Epithelial cell of prostate (primary cell): ENCODE measurements around the gene BEX3.

Experiments used
- DNase-seq: peaks from one replicate; pipeline ENCODE4 v3.0.0-alpha.2; 2011; ENCODE audit warnings: low read depth, low spot score
- H3K27ac ChIP-seq: fragments of 450-650 bp; 2 replicates; pipeline ENCODE4 v1.5.1; 2017; ENCODE audit warnings: mild to moderate bottlenecking

Gene BEX3

GRCh38 chrX:103417370-103417769 lies 41.0 kb downstream of the BEX3 start:
- H3K27ac ChIP-seq: no peak overlapping the region
- no peak for DNase-seq

- H3K27ac ChIP-seq: no peak overlapping the region
- no peak for DNase-seq
Measured at GRCh38 chrX:103417933-103418332, 41.6 kb downstream of the BEX3 start.

GRCh38 chrX:103418811-103419340 lies 42.5 kb downstream of the BEX3 start:
- no peak for DNase-seq
- no peak overlapping the region for H3K27ac ChIP-seq

- no peak for DNase-seq
- H3K27ac ChIP-seq: no peak overlapping the region
Measured at GRCh38 chrX:103423955-103424638, 47.8 kb downstream of the BEX3 start.
